HG02623 (cell line): Measurements from ENCODE around the gene MEGF9.

Experiments used
- ATAC-seq: cut with Tn5 transposase; IDR thresholded peaks from one replicate; pipeline ENCODE4 v1.9.1; 2021; ENCODE audit warnings: moderate library complexity; ENCODE audit not compliant: unreplicated experiment

MEGF9 gene

DNA sequence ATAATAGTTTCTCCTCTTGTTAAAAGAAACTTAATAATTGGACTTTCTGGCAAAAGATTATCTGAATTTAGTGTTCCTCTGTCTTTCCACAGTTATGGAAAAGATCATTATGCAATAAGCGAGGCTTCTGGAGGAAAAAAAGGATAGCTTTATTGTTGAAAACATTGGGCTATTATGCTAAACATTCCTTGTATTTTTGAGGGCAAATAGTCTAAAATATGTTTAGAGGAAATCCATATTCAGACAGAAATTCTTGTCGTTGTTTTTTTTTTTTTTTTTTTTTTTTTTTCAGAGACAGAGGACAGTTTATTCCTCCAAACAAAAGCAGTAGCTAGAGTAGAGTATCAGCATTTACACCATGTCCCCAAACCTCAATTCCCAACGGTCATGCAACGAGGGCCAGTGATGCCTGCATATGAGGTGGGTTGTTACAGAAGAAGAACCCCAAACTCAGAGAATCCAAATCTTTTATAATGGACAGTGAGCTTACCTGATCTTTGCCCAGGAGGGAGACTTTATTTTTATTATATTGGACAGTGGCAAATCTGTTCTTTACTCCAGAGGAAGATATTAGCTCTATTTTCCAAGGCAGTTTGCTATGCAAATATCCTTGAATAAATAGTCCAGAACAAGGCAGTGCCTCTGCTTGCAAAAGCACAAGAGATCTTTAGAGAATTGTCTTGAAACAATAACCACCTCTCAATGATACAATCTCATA, 85.9 kb downstream of the MEGF9 start:
- ATAC-seq = no peak

DNA sequence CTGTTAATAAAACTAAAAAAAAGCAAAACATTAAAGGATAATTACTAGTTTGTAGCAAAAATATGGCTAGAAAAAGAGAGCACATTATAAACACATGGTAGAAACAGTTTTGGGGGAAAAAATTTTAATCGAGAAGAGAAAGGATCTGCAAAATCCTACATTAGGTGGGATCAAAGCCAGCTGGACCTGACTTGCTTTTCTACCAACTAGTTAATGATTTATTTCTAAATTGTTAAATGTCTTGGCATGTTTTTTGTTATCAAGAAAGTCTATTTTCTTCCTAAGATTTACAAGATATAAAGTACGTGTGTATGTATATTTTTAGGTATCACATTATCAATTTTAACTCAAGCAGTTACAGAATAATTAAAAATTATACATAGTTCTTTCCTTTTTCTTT, 87.2 kb downstream of the MEGF9 start:
- ATAC-seq = no peak

DNA sequence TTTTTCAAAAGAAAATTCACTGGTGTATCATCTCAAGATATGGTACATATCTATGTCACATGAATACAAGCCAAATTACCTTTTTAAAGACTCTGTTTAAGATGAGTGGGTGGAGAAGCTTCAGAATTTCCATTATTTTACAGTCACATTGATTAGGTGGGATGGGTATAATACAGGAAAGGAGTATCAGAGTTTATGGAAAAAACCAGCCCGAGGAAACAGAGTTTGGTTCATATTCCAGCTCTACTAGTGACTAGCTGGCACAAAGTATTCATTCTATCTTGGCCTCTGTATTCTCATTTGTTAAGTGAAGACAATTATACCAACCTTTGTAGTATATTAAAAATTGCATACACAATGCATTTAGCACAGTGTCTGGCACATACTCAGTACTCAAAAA, 87.8 kb downstream of the MEGF9 start:
- ATAC-seq = no peak

DNA sequence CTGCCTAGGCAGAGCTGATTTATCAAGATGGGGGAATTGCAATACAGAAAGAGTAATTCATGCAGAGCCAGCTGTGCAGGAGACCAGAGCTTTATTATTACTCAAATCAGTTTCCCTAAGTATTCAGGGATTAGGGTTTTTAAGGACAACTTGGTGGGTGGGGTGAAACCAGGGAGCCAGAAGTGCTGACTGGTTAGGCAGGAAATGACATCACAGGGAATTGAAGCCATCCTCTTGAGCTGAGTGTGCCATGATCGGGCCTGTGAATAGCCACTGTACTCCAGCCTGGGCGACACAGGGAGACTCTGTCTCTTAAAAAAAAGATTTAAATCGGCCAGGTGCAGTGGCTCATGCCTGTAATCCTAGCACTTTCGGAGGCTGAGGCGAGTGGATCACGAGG, 89.0 kb downstream of the MEGF9 start:
- ATAC-seq = no peak

DNA sequence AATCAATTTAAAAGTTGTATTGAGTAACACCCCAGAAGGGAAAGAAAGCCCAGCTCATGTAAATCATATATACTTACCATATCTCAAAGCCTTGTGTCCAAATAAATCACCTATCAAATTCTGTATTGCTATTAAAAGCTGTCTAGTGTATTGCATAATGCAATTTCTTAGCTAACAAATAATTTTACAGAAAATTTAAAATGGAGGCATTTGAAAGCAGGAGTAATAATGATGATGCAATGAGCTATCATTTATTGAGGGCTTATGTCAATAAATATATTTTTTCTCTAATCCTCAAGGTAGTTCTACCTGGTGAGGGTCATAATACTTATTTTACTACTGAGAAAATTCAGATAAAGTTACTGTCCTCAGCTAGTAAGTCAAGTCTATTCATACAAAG, 91.5 kb downstream of the MEGF9 start:
- ATAC-seq = no peak

GRCh38 chr9:120621941-120622340, 92.3 kb downstream of the MEGF9 start:
- ATAC-seq = no peak

DNA sequence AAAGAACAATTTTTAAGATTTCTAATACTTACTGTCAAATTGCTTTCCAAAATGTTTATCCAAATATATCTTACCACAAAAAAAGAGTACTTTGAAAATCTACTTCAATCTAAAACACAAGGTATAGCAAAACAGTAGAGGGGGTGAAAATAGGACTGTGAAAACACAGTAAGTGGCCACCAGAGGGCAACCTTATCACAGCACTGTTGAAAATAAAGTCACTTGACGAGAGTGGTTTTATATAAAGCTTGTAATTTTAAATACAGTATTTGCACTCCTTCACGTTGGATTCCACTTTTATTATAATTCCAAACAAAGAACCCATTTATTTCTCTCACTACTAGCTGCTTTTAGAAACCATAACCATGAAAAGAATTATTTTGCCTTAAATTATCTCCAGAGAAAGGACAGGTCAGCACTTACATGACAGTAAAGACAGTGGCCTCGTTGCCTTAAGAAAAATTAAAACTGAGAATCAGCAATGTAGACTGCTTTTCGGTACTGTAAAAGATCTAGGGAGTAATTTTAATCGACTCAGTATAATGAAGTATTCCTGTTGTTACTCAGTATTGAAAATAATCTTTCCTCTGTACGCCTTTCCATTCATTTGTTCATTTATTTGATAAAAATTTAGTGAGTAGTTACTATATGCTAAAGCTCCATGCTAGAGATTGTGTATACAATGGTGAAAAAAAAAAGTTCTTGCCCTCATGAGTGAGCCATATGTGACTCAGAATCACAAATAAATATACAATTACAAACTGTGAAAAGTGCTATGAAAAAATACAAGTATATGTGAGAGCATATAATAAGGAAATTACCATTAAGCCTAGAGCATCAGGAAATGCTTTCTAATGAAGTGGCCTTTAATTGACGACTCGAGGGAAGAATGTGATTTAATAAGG, 94.3 kb downstream of the MEGF9 start:
- no peak for ATAC-seq

GRCh38 chr9:120616966-120617935, 97.0 kb downstream of the MEGF9 start:
- no peak for ATAC-seq

GRCh38 chr9:120612218-120612617, 102.1 kb downstream of the MEGF9 start:
- ATAC-seq = no peak

- ATAC-seq = no peak
Observed at GRCh38 chr9:120611690-120612068, 102.6 kb downstream of the MEGF9 start.

GRCh38 chr9:120610975-120611689, 103.1 kb downstream of the MEGF9 start:
- no peak for ATAC-seq

DNA sequence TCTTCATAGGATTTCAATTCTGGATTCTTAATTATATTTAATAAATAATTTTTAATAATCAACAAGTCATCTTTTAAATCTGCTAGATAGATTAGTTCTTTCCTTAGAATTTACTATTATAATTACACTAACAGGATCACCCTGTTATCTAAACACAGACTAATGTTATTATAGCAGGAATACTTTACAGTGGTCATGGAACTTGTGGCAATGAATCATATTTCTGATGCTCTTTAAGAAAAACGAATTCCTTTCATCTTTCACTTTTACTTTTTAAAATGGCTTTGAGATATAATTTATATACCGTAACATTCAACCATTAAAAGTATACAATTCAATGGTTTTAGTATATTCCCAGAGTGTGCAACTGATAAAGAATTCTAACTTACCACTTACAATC, 104.6 kb downstream of the MEGF9 start:
- ATAC-seq = no peak

GRCh38 chr9:120608421-120608820, 105.8 kb downstream of the MEGF9 start:
- no peak for ATAC-seq

DNA sequence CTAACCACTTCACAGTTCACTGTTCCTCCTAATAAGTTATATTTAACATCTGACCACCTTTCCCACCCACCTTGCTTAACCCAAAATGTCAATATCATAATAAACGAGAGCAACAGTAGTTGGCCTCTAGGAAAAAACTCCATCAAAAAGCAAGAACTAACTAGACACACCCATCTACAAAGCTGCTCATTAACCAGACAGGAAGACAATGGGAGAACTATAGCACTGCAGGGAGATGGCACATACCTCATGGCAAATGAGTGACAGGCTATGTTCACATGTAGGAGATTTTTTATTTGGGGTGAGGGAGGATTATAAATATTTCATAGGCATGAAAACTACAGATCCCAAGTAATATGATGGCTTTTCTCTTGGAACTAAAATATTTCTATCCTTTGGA, 110.7 kb downstream of the MEGF9 start:
- no peak for ATAC-seq

- no peak for ATAC-seq
Observed at GRCh38 chr9:120603010-120603409, 111.3 kb downstream of the MEGF9 start.

DNA sequence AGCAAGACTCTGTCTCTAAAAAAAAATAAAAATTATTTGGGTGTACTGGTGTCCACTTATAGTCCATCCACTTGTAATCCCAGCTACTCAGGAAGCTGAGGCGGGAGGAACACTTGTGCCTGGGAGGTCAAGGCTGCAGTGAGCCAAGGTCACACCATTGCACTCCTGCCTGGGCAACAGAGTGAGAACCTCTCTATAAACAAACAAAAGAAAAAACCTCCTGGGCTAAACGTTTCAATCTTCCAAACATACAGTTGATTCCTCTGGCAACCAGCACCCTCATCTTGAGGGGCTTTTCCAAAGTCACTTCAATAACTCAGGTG, 120.4 kb downstream of the MEGF9 start:
- ATAC-seq = no peak

GRCh38 chr9:120593250-120593954, 120.9 kb downstream of the MEGF9 start:
- ATAC-seq = no peak

- ATAC-seq = no peak
Observed at GRCh38 chr9:120592210-120592609, 122.1 kb downstream of the MEGF9 start.

DNA sequence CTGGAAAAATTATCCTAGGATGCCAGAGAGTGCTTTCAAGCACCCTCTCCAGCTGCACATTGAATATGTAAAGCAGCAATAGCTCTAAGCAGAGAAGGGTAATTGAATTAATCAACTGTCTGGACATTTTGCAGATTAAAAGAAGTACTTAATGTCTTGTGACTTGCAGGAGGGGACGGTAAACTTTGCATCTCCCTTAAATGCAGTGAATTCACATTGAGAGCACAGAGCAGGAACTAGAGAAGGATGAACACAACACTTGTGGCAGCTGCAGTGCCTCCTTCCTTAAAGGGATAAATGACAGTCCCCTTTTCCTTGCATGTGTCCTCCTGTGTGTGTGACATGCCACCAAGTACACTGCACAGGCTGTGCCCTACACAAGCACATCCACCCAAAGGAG, 126.9 kb downstream of the MEGF9 start:
- no peak for ATAC-seq

DNA sequence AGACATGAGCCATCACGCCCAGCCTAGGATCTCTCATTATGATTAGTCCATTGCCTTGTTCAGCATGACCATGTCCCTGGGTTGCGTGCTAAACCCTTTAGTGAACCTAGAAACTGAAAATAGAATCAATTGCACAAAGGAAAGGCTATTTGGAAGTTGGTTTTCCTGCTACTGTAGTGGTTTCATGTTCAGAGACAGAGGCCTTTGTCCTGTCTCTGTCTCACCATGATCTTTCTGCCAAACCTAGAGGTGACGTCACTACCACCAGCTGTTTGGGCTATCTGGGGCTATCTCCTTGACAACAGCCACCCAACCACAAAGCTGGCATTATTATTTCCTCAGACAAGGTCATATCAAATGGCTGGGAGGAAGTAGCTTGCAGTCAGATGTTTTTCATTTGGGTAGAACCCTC, 130.3 kb downstream of the MEGF9 start:
- no peak for ATAC-seq
